ENCODE results near the gene OVAAL.
A peak's percentile ranks its signal among the peaks of the same experiment; 100 is the strongest.

Gene OVAAL

DNA sequence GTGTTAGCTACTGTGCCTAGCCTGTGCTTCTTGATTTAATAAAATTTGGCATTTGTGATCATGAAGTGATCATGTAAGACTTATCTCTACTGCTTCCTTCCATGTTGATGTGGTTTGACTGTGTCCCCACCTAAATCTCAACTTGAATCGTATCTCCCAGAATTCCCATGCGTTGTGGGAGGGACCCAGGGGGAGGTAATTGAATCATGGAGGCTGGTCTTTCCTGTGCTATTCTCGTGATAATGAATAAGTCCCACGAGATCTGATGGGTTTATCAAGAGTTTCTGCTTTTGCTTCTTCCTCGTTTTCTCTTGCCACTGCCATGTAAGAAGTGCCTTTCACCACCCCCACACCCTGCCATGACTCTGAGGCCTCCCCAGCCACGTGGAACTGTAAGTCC is at the start of gene OVAAL:
Gene OVAAL, plus strand, starts transcription at position 301 of the 400 bp plus-strand sequence.
- no peak for DNase-seq (ENCODE audit: low spot score)

GRCh38 chr1:180510882-180511281 is 47.9 kb upstream of the OVAAL start:
- DNase-seq (ENCODE audit: low spot score): no peak

GRCh38 chr1:180513531-180513930 is 45.2 kb upstream of the OVAAL start:
- no peak for DNase-seq (ENCODE audit: low spot score)

GRCh38 chr1:180515364-180515763 is 43.4 kb upstream of the OVAAL start:
- DNase-seq (ENCODE audit: low spot score): no peak

DNA sequence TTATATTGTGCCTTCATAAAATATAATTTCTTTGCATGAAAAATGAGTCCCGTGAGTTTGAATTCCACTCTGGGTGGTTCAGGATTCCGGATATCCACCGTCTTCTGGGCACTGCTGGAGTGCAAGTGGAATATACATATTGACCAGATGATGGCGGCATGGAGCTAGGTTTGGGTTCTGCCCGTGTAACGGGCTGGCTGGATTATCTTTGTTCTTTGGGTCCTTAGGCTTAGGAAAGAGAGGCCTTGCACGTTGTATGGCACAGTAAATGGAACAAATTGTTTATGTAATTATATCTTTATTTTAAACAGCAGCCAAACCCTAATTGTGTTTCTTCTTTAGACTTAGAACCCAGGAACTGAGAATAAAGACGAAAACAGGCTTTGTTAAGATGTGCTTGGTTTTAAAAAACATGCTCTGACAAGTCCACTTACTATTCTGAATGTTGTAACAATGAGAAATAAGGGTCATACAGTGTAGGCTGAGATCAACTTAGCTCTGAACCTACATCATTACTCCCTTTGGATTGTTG is 42.8 kb upstream of the OVAAL start:
- peak; percentile 79 for DNase-seq (ENCODE audit: low spot score)

DNA sequence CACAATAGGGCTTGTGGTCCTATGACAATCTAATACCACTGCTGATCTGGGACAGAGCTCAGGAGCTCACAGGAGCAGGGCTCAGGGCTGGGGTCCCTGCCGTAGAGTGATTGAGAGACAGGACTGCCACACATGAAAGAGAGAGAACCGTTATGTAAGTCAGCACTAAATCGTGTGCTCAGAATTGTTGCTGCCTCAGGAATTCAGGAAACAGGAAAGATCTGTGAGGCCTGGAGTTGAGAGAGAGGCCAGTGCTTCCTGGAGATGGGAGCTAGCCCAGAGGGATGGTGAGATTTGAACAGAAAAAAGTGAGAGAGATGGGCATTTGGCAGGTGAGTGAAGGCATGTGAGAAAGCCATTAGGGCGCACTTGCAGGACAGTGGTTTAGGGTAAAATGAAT is 38.9 kb upstream of the OVAAL start:
- DNase-seq (ENCODE audit: low spot score): no peak

- no peak for DNase-seq (ENCODE audit: low spot score)
Observed at GRCh38 chr1:180521474-180522212, 37.1 kb upstream of the OVAAL start.

- DNase-seq (ENCODE audit: low spot score): no peak
Observed at GRCh38 chr1:180522213-180522515, 36.6 kb upstream of the OVAAL start.

DNA sequence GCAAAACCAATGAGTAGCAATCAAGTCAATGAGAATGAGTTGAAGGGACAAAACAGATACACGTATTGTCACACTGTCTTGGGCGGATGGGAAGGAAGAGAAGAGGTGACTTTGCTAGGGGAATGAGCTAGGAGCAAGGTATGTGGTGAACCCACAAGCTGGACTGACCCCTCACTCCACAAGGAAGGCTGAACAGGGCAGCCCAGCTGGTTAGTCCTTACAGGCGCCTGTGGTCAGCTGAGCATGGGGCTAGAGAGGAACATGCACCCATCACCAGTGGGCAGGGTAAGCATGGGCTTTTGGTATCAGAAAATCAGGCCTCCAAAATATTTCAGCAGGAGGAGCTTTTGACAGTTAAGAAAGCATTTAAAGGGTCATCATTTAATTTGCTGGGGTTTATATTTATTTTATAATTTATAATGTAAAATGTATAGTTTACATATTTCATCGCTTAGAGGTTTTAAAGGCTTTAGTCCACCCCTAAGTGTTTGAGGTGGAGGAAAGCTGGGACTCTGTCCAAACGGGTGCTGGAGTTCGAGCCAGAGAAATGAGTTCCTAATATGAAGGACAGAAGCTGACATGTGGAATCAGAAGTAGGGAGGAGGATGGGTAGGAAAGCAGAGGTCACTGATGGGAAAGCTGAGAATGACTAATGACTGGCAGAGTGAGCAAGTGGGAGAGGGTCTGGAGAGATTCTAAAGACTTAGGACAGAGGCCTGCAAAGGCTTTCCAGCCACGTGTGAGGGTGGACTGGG is 34.4 kb upstream of the OVAAL start:
- DNase-seq (ENCODE audit: low spot score): no peak

DNA sequence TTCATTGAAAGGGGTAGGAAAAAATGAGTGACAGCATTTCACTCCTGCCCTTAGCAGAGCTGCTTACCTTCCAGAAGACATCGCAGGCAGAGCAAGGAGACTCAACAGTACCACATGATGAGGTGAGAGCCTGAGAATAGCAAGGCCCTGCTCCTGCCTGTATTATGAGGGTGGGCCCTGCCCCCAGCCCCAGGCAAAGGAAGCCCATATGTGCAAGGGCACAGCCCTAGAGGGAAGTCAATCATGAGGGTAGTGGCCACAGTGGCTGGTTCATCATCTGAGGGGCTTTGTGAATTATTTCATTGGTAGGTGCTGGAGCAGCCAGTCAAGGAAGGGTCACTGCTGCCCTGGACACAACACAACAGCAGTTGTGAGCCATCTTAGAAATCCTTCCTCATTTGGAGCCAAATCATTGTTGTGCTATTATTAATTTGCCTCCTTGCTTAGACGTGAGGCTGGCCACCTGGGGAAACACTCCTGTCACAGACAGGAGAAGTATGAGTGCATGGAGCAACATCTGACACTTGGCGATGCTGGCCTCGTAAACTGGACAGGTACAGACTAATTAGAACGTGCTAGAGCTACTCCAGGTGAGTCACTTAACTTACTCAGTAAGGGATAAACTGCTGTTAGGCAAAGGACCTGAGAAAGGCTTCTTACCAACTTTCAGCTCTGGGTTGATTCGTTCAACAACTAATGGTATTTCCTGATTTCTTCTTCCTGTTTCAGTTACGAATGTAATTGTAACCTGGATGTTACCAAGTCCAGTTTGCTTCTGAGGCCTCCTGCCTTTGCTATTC is 33.6 kb upstream of the OVAAL start:
- DNase-seq (ENCODE audit: low spot score): no peak

DNA sequence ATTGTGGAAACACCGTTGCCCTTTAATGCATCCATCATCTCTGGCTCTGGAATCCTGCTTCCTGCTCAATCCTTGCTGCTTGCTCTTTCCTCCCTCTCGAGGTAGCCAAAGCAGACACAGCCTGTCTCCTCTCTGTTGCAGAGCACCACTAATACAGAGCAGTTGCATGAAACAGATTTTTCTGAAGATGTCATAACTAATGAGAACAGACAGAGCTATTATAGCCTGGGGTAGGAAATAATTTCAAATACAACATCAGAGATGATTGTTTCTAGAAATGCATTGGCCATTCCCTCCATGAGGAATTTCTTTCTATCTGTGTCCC is 33.1 kb upstream of the OVAAL start:
- no peak for DNase-seq (ENCODE audit: low spot score)

DNA sequence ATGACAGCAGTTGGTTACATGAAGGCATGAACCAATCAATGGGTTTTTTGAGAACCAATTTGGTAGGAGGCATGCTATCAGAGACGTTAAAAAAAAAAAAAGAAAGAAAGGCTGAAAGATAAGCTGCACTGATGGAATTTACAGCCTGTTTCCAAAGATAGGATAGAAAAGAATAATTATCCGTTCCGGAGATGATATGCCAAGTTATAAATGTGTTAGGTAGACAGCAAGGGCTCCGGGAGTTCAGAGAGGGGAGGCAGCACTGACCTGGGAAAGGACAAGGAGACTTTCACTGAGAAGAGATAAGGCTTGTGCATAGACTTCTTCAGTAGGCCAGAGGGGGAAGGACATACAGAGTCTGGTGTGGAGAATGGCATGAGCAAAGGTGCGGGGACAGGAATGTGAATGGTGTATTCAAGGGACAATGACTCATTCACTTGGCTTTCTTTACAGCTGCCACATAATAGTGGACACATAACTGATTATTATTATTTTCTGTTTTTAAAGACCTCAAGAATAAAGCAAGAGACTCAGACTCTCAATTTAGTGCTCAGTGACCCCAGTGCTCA is 31.6 kb upstream of the OVAAL start:
- no peak for DNase-seq (ENCODE audit: low spot score)

GRCh38 chr1:180528868-180529470 is 29.8 kb upstream of the OVAAL start:
- DNase-seq (ENCODE audit: low spot score): no peak

DNA sequence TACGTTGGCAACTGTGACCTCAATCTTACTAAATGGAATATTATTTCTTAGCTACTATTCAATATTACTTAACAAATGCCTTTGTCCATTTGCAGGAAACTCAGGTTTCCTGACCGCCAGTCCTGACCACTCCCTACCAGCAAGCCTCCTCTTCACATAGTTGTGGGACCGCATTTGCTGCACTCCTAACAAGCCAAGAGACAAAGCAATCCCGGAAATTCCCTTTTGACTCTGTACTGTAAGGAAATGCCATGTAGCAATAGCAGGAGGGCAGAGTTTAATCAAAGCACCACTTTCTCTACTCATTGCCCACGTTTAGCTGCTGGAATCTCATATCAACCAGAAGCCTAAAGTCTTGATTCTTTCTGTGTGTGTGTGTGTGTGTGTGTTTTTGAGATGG is 28.3 kb upstream of the OVAAL start:
- no peak for DNase-seq (ENCODE audit: low spot score)

DNA sequence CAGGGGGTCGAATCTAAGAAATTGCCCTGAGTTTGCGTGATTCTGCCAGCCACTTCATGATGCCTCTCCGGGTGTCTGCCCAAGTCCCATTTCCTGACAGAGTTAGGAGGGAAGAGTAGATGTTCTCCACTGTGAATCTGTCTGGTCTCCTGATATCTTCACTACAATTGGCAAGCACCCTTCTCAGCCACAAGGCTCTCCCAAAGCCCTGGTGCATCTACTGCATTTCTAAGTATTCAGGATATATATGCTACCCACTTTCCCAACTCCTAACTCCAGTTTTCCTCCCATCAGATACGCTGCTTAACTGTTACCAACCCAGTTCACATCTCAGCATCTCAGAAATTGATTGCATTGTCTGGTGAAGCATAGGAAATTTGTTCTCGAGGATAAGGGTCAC is 25.9 kb upstream of the OVAAL start:
- DNase-seq (ENCODE audit: low spot score): no peak

GRCh38 chr1:180533266-180533987 is 25.3 kb upstream of the OVAAL start:
- DNase-seq (ENCODE audit: low spot score): peak; percentile 62

- no peak for DNase-seq (ENCODE audit: low spot score)
Observed at GRCh38 chr1:180534214-180534613, 24.6 kb upstream of the OVAAL start.

GRCh38 chr1:180535418-180535999 is 23.3 kb upstream of the OVAAL start:
- no peak for DNase-seq (ENCODE audit: low spot score)

DNA sequence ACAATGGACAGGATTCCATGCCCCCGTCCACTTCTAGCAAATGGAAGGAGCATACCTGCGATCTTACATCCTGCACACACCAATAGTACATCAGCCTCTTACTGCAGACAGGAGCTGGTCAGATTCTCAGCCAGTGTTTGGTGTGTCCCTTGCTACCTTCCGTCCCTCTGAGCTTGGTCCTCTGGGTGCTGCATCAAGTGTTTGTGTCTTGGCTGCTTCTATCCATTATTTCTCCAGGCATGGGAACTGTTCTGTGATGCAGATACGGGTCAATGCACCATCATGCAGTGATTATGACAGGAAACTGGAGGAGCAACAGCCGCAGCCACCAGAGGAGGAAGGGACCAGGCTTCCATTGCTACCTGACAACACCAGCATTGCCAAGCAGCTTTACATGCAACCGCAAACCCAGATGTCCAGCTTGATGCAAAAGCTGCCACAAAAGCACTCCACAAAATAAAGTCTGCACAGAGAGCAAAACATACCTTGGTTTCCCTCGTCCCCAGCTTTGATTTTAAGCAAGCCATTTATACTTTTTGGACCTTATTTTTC is 21.9 kb upstream of the OVAAL start:
- DNase-seq (ENCODE audit: low spot score): no peak

GRCh38 chr1:180539136-180539535 is 19.6 kb upstream of the OVAAL start:
- DNase-seq (ENCODE audit: low spot score): no peak

All from hematopoietic multipotent progenitor cell treated with erythropoietin and hydrocortisone succinate and interleukin-3 and kit ligand, for 17 days (in vitro differentiated cells).